ENCODE data around the gene SUPT6H. TPM values are rescaled to one million over a fixed set of nuclear protein-coding genes. Genes with fewer than 3 reads are reported as not detected.

Gene SUPT6H
- total RNA-seq, 1 experiment from 2014 or later, result 61.3 TPM

GRCh38 chr17:28682655-28683054 is 20.6 kb downstream of the SUPT6H start:
- ChIA-PET POLR2A (no interaction called here), CTCF (interaction anchor here (1.8 kb wide), 1 partner anchor 38 kb away, joined by 4 read pairs; the partner anchor contains the start of gene BLTP2)
- Mint-ChIP-seq H3K4me3 (no peak overlapping the region), H3K4me1 (no peaks in the 10 kb centered on the region), H3K27ac (no peak overlapping the region), H3K27me3 (ENCODE audit: low read depth) (no peaks in the 10 kb centered on the region), H3K9me3 (no peaks in the 10 kb centered on the region), H3K36me3 (peaks cover 81% of the 10 kb centered on the region)
- no peak for TF ChIP-seq GABPB1 (CRISPR knock-in tag; IDR thresholded peaks at IDR 0.05)
- TF ChIP-seq ATF6 (CRISPR knock-in tag; IDR thresholded peaks at IDR 0.05), result no peak
- no peak for TF ChIP-seq OVOL2 (CRISPR knock-in tag; IDR thresholded peaks at IDR 0.05; ENCODE audit: borderline replicate concordance)
- TF ChIP-seq ZNF423 (CRISPR knock-in tag; IDR thresholded peaks at IDR 0.05), result no peak
- TF ChIP-seq ELF4 (CRISPR knock-in tag; IDR thresholded peaks at IDR 0.05; ENCODE audit: low read depth), result no peak
- no peak for TF ChIP-seq ZNF232 (CRISPR knock-in tag; IDR thresholded peaks at IDR 0.05)
- TF ChIP-seq, protein P1, sequence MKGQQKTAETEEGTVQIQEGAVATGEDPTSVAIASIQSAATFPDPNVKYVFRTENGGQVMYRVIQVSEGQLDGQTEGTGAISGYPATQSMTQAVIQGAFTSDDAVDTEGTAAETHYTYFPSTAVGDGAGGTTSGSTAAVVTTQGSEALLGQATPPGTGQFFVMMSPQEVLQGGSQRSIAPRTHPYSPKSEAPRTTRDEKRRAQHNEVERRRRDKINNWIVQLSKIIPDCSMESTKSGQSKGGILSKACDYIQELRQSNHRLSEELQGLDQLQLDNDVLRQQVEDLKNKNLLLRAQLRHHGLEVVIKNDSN (CRISPR knock-in tag; IDR thresholded peaks at IDR 0.05), result no peak
- no peak for TF ChIP-seq JAZF1 (CRISPR knock-in tag; IDR thresholded peaks at IDR 0.05)
- TF ChIP-seq, protein P2, sequence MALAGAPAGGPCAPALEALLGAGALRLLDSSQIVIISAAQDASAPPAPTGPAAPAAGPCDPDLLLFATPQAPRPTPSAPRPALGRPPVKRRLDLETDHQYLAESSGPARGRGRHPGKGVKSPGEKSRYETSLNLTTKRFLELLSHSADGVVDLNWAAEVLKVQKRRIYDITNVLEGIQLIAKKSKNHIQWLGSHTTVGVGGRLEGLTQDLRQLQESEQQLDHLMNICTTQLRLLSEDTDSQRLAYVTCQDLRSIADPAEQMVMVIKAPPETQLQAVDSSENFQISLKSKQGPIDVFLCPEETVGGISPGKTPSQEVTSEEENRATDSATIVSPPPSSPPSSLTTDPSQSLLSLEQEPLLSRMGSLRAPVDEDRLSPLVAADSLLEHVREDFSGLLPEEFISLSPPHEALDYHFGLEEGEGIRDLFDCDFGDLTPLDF (CRISPR knock-in tag; IDR thresholded peaks at IDR 0.05), result no peak
- TF ChIP-seq, protein P3, sequence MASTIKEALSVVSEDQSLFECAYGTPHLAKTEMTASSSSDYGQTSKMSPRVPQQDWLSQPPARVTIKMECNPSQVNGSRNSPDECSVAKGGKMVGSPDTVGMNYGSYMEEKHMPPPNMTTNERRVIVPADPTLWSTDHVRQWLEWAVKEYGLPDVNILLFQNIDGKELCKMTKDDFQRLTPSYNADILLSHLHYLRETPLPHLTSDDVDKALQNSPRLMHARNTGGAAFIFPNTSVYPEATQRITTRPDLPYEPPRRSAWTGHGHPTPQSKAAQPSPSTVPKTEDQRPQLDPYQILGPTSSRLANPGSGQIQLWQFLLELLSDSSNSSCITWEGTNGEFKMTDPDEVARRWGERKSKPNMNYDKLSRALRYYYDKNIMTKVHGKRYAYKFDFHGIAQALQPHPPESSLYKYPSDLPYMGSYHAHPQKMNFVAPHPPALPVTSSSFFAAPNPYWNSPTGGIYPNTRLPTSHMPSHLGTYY (CRISPR knock-in tag; IDR thresholded peaks at IDR 0.05), result no peak
- no peak for TF ChIP-seq ZNF219 (CRISPR knock-in tag; IDR thresholded peaks at IDR 0.05; ENCODE audit: borderline replicate concordance)
- TF ChIP-seq NFYB (CRISPR knock-in tag; conservative IDR thresholded peaks at IDR 0.05; ENCODE audit: low read depth), result no peak
- TF ChIP-seq ATF1 (CRISPR knock-in tag; IDR thresholded peaks at IDR 0.05), result no peak
- no peak for ATAC-seq
- DNase-seq (ENCODE audit: low spot score), result no peak

DNA sequence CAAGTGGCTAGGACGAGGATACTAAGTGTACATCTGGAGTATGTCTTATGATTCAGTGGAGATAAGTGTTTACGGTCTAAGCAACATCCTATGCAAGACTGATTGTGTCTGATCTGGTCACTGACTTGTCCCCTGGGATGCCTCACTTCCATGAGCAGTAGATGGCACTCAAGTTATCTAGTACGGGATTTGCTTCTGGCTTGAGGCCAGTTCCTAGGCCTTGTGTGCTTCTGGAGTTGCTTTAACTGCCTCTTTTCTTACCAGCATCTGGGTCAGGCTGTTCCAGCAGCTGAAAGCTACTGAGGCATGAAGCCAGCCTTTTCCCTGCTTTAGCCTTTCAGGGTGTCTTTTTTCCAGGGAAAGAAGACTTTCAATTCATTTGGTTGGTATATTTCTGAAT is 23.0 kb downstream of the SUPT6H start:
- H3K27ac Mint-ChIP-seq, result no peak overlapping the region

GRCh38 chr17:28685366-28685765 is 23.4 kb downstream of the SUPT6H start:
- POLR2A ChIA-PET, result no interaction called here
- Mint-ChIP-seq H3K36me3 (peaks cover 93% of the 10 kb centered on the region), H3K27me3 (ENCODE audit: low read depth) (no peaks in the 10 kb centered on the region), H3K9me3 (no peaks in the 10 kb centered on the region), H3K27ac (no peak overlapping the region), H3K4me3 (no peak overlapping the region), H3K4me1 (no peaks in the 10 kb centered on the region)
- TF ChIP-seq, protein P4, sequence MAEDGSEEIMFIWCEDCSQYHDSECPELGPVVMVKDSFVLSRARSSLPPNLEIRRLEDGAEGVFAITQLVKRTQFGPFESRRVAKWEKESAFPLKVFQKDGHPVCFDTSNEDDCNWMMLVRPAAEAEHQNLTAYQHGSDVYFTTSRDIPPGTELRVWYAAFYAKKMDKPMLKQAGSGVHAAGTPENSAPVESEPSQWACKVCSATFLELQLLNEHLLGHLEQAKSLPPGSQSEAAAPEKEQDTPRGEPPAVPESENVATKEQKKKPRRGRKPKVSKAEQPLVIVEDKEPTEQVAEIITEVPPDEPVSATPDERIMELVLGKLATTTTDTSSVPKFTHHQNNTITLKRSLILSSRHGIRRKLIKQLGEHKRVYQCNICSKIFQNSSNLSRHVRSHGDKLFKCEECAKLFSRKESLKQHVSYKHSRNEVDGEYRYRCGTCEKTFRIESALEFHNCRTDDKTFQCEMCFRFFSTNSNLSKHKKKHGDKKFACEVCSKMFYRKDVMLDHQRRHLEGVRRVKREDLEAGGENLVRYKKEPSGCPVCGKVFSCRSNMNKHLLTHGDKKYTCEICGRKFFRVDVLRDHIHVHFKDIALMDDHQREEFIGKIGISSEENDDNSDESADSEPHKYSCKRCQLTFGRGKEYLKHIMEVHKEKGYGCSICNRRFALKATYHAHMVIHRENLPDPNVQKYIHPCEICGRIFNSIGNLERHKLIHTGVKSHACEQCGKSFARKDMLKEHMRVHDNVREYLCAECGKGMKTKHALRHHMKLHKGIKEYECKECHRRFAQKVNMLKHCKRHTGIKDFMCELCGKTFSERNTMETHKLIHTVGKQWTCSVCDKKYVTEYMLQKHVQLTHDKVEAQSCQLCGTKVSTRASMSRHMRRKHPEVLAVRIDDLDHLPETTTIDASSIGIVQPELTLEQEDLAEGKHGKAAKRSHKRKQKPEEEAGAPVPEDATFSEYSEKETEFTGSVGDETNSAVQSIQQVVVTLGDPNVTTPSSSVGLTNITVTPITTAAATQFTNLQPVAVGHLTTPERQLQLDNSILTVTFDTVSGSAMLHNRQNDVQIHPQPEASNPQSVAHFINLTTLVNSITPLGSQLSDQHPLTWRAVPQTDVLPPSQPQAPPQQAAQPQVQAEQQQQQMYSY (CRISPR knock-in tag; IDR thresholded peaks at IDR 0.05), result no peak
- 0 out of 2 replicates have a peak, but pooled peaks have one; percentile 10 for TF ChIP-seq HMGA2 (CRISPR knock-in tag; IDR thresholded peaks at IDR 0.05)
- DNase-seq (ENCODE audit: low spot score) (no peak), ATAC-seq (no peak)
- CTCF ChIA-PET, result no interaction called here

More for the DNA sequence above, 23.0 kb downstream of the SUPT6H start:
- Mint-ChIP-seq H3K4me3 (no peak overlapping the region), H3K36me3 (peaks cover 89% of the 10 kb centered on the region), H3K9me3 (no peaks in the 10 kb centered on the region), H3K27me3 (ENCODE audit: low read depth) (no peaks in the 10 kb centered on the region), H3K4me1 (no peaks in the 10 kb centered on the region)
- TF ChIP-seq FOXJ3 (CRISPR knock-in tag; IDR thresholded peaks at IDR 0.05; ENCODE audit: borderline replicate concordance), result no peak
- CTCF ChIA-PET, result no interaction called here
- DNase-seq (ENCODE audit: low spot score) (no peak), ATAC-seq (no peak)
- POLR2A ChIA-PET, result no interaction called here
